ENCODE measurements around the gene MPC1L.

- no peak for TF ChIP-seq POLR2AphosphoS5 (IDR thresholded peaks at IDR 0.05)
- TF ChIP-seq, protein P1, sequence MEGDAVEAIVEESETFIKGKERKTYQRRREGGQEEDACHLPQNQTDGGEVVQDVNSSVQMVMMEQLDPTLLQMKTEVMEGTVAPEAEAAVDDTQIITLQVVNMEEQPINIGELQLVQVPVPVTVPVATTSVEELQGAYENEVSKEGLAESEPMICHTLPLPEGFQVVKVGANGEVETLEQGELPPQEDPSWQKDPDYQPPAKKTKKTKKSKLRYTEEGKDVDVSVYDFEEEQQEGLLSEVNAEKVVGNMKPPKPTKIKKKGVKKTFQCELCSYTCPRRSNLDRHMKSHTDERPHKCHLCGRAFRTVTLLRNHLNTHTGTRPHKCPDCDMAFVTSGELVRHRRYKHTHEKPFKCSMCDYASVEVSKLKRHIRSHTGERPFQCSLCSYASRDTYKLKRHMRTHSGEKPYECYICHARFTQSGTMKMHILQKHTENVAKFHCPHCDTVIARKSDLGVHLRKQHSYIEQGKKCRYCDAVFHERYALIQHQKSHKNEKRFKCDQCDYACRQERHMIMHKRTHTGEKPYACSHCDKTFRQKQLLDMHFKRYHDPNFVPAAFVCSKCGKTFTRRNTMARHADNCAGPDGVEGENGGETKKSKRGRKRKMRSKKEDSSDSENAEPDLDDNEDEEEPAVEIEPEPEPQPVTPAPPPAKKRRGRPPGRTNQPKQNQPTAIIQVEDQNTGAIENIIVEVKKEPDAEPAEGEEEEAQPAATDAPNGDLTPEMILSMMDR (IDR thresholded peaks at IDR 0.05) = no peak
- TF ChIP-seq POLR2A (IDR thresholded peaks at IDR 0.05) = no peak
Observed at GRCh38 chrX:40582811-40583210, 40.4 kb upstream of the MPC1L start.
